ENCODE data around the gene CYYR1.

CYYR1 gene

GRCh38 chr21:26593800-26594199, 20.7 kb upstream of the CYYR1 start:
- no peak for DNase-seq (ENCODE audit: low read depth)
- H3K4me3 ChIP-seq (ENCODE audit: low read depth, low read length), result no peak overlapping the region
- TF ChIP-seq CTCF (conservative IDR thresholded peaks at IDR 0.05; ENCODE audit: low read depth, low read length), result no peak

- DNase-seq (ENCODE audit: low read depth), result no peak
- H3K4me3 ChIP-seq (ENCODE audit: low read depth, low read length), result no peak overlapping the region
- no peak for TF ChIP-seq CTCF (conservative IDR thresholded peaks at IDR 0.05; ENCODE audit: low read depth, low read length)
Measured at GRCh38 chr21:26591543-26591942, 18.5 kb upstream of the CYYR1 start.

- DNase-seq (ENCODE audit: low read depth), result no peak
- TF ChIP-seq CTCF (conservative IDR thresholded peaks at IDR 0.05; ENCODE audit: low read depth, low read length), result no peak
- H3K4me3 ChIP-seq (ENCODE audit: low read depth, low read length), result no peak overlapping the region
Measured at GRCh38 chr21:26588446-26588845, 15.4 kb upstream of the CYYR1 start.

- H3K4me3 ChIP-seq (ENCODE audit: low read depth, low read length), result no peak overlapping the region
- no peak for TF ChIP-seq CTCF (conservative IDR thresholded peaks at IDR 0.05; ENCODE audit: low read depth, low read length)
- DNase-seq (ENCODE audit: low read depth), result peak; percentile 78
Measured at GRCh38 chr21:26587736-26588201, 14.7 kb upstream of the CYYR1 start.

- no peak overlapping the region for H3K4me3 ChIP-seq (ENCODE audit: low read depth, low read length)
- no peak for DNase-seq (ENCODE audit: low read depth)
- TF ChIP-seq CTCF (conservative IDR thresholded peaks at IDR 0.05; ENCODE audit: low read depth, low read length), result no peak
Measured at GRCh38 chr21:26583769-26584168, 10.7 kb upstream of the CYYR1 start.

GRCh38 chr21:26581818-26582217, 8.7 kb upstream of the CYYR1 start:
- no peak overlapping the region for H3K4me3 ChIP-seq (ENCODE audit: low read depth, low read length)
- DNase-seq (ENCODE audit: low read depth), result no peak
- no peak for TF ChIP-seq CTCF (conservative IDR thresholded peaks at IDR 0.05; ENCODE audit: low read depth, low read length)

- H3K4me3 ChIP-seq (ENCODE audit: low read depth, low read length), result peak overlapping the region; percentile 48
- no peak for DNase-seq (ENCODE audit: low read depth)
- no peak for TF ChIP-seq CTCF (conservative IDR thresholded peaks at IDR 0.05; ENCODE audit: low read depth, low read length)
Measured at GRCh38 chr21:26572076-26572701, 897 bp downstream of the CYYR1 start.

All from choroid plexus epithelial cell (primary cell).